Measurements from ENCODE around the gene SCAPER. TPM values are rescaled to one million over a fixed set of nuclear protein-coding genes. Genes with fewer than 3 reads are reported as not detected.

SCAPER gene
- total and polyA plus RNA-seq, 10 of the 15 experiments (the other 5 are each of a cell fraction or from before 2014, with no cell fraction given): 1.0 to 7.7 (median 3.9) TPM

DNA sequence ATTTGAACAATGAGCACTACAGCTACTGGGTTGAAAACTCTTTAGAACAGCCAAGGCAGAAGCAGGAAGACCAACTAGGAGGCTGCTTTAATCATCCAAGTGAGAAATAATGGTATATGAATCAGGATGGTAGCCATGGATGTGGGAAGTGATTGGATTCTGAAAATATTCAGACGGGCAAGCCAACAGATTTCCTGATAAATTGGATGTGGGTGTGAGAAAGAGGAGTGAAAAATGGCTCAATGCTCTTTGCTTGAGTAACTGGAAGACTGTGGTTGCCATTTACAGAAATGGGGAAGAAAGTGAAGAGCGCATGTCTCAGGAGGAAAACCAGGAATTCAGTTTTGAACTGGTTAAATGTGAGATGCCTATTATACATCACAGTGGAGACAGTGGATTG lies 518.2 kb downstream of the SCAPER start (continued):
- TF ChIP-seq, protein P1, sequence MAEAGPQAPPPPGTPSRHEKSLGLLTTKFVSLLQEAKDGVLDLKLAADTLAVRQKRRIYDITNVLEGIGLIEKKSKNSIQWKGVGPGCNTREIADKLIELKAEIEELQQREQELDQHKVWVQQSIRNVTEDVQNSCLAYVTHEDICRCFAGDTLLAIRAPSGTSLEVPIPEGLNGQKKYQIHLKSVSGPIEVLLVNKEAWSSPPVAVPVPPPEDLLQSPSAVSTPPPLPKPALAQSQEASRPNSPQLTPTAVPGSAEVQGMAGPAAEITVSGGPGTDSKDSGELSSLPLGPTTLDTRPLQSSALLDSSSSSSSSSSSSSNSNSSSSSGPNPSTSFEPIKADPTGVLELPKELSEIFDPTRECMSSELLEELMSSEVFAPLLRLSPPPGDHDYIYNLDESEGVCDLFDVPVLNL (IDR thresholded peaks at IDR 0.05; ENCODE audit: low read depth, low read length): no peak
- no peak for TF ChIP-seq HDAC2 (IDR thresholded peaks at IDR 0.05)
- TF ChIP-seq, protein P2, sequence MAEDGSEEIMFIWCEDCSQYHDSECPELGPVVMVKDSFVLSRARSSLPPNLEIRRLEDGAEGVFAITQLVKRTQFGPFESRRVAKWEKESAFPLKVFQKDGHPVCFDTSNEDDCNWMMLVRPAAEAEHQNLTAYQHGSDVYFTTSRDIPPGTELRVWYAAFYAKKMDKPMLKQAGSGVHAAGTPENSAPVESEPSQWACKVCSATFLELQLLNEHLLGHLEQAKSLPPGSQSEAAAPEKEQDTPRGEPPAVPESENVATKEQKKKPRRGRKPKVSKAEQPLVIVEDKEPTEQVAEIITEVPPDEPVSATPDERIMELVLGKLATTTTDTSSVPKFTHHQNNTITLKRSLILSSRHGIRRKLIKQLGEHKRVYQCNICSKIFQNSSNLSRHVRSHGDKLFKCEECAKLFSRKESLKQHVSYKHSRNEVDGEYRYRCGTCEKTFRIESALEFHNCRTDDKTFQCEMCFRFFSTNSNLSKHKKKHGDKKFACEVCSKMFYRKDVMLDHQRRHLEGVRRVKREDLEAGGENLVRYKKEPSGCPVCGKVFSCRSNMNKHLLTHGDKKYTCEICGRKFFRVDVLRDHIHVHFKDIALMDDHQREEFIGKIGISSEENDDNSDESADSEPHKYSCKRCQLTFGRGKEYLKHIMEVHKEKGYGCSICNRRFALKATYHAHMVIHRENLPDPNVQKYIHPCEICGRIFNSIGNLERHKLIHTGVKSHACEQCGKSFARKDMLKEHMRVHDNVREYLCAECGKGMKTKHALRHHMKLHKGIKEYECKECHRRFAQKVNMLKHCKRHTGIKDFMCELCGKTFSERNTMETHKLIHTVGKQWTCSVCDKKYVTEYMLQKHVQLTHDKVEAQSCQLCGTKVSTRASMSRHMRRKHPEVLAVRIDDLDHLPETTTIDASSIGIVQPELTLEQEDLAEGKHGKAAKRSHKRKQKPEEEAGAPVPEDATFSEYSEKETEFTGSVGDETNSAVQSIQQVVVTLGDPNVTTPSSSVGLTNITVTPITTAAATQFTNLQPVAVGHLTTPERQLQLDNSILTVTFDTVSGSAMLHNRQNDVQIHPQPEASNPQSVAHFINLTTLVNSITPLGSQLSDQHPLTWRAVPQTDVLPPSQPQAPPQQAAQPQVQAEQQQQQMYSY (CRISPR knock-in tag; IDR thresholded peaks at IDR 0.05): no peak
- TF ChIP-seq, protein P3, sequence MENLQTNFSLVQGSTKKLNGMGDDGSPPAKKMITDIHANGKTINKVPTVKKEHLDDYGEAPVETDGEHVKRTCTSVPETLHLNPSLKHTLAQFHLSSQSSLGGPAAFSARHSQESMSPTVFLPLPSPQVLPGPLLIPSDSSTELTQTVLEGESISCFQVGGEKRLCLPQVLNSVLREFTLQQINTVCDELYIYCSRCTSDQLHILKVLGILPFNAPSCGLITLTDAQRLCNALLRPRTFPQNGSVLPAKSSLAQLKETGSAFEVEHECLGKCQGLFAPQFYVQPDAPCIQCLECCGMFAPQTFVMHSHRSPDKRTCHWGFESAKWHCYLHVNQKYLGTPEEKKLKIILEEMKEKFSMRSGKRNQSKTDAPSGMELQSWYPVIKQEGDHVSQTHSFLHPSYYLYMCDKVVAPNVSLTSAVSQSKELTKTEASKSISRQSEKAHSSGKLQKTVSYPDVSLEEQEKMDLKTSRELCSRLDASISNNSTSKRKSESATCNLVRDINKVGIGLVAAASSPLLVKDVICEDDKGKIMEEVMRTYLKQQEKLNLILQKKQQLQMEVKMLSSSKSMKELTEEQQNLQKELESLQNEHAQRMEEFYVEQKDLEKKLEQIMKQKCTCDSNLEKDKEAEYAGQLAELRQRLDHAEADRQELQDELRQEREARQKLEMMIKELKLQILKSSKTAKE (IDR thresholded peaks at IDR 0.05; ENCODE audit: low read depth, poor library complexity, severe bottlenecking): no peak
- TF ChIP-seq, protein P4, sequence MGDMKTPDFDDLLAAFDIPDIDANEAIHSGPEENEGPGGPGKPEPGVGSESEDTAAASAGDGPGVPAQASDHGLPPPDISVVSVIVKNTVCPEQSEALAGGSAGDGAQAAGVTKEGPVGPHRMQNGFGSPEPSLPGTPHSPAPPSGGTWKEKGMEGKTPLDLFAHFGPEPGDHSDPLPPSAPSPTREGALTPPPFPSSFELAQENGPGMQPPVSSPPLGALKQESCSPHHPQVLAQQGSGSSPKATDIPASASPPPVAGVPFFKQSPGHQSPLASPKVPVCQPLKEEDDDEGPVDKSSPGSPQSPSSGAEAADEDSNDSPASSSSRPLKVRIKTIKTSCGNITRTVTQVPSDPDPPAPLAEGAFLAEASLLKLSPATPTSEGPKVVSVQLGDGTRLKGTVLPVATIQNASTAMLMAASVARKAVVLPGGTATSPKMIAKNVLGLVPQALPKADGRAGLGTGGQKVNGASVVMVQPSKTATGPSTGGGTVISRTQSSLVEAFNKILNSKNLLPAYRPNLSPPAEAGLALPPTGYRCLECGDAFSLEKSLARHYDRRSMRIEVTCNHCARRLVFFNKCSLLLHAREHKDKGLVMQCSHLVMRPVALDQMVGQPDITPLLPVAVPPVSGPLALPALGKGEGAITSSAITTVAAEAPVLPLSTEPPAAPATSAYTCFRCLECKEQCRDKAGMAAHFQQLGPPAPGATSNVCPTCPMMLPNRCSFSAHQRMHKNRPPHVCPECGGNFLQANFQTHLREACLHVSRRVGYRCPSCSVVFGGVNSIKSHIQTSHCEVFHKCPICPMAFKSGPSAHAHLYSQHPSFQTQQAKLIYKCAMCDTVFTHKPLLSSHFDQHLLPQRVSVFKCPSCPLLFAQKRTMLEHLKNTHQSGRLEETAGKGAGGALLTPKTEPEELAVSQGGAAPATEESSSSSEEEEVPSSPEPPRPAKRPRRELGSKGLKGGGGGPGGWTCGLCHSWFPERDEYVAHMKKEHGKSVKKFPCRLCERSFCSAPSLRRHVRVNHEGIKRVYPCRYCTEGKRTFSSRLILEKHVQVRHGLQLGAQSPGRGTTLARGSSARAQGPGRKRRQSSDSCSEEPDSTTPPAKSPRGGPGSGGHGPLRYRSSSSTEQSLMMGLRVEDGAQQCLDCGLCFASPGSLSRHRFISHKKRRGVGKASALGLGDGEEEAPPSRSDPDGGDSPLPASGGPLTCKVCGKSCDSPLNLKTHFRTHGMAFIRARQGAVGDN (IDR thresholded peaks at IDR 0.05): no peak

Data from GM12878 (cell line).